WTC11 (cell line): ENCODE measurements around the gene ALLC.

Source experiments
- ESRRA ChIP-seq: sonication (generic); formaldehyde crosslinking; IDR thresholded peaks from 2 replicates; pipeline ENCODE4 v1.8.1; 2022; ENCODE audit warnings: mild to moderate bottlenecking, missing genetic modification reagents, borderline replicate concordance
- FOXK1 ChIP-seq: sonication (generic); formaldehyde crosslinking; IDR thresholded peaks from 2 replicates; pipeline ENCODE4 v1.8.0; 2022; ENCODE audit warnings: mild to moderate bottlenecking, moderate library complexity, missing genetic modification reagents
- GABPB1 ChIP-seq: sonication (generic); formaldehyde crosslinking; IDR thresholded peaks from 2 replicates; pipeline ENCODE4 v1.8.1; 2023; ENCODE audit warnings: mild to moderate bottlenecking, missing genetic modification reagents
- NR3C1 ChIP-seq: sonication (generic); formaldehyde crosslinking; conservative IDR thresholded peaks from 2 replicates; pipeline ENCODE4 v1.8.1; 2023; ENCODE audit warnings: low read depth, mild to moderate bottlenecking, missing genetic modification reagents
- TCF7 ChIP-seq: sonication (generic); formaldehyde crosslinking; IDR thresholded peaks from 2 replicates; pipeline ENCODE4 v1.8.0; 2022; ENCODE audit warnings: mild to moderate bottlenecking, low read depth, missing genetic modification reagents, moderate library complexity
- ZNF121 ChIP-seq: sonication (generic); formaldehyde crosslinking; IDR thresholded peaks from 2 replicates; pipeline ENCODE4 v1.8.0; 2023; ENCODE audit warnings: missing genetic modification reagents
- TF ChIP-seq, protein P1 (sequence below): fragments of 200-600 bp; IDR thresholded peaks from 2 replicates; pipeline ENCODE4 v1.8.0; 2022; ENCODE audit warnings: antibody characterized with exemption
- TF ChIP-seq, protein P2 (sequence below): sonication (generic); formaldehyde crosslinking; IDR thresholded peaks from 2 replicates; pipeline ENCODE4 v1.8.1; 2022; ENCODE audit warnings: mild to moderate bottlenecking, moderate library complexity, missing genetic modification reagents
- TF ChIP-seq, protein P3 (sequence below): sonication (generic); formaldehyde crosslinking; IDR thresholded peaks from 2 replicates; pipeline ENCODE4 v1.8.1; 2023; ENCODE audit warnings: mild to moderate bottlenecking, missing genetic modification reagents, borderline replicate concordance
- TF ChIP-seq, protein P4 (sequence below): sonication (generic); formaldehyde crosslinking; IDR thresholded peaks from 2 replicates; pipeline ENCODE4 v1.8.1; 2022; ENCODE audit warnings: low read depth, missing genetic modification reagents, borderline replicate concordance

DNA sequence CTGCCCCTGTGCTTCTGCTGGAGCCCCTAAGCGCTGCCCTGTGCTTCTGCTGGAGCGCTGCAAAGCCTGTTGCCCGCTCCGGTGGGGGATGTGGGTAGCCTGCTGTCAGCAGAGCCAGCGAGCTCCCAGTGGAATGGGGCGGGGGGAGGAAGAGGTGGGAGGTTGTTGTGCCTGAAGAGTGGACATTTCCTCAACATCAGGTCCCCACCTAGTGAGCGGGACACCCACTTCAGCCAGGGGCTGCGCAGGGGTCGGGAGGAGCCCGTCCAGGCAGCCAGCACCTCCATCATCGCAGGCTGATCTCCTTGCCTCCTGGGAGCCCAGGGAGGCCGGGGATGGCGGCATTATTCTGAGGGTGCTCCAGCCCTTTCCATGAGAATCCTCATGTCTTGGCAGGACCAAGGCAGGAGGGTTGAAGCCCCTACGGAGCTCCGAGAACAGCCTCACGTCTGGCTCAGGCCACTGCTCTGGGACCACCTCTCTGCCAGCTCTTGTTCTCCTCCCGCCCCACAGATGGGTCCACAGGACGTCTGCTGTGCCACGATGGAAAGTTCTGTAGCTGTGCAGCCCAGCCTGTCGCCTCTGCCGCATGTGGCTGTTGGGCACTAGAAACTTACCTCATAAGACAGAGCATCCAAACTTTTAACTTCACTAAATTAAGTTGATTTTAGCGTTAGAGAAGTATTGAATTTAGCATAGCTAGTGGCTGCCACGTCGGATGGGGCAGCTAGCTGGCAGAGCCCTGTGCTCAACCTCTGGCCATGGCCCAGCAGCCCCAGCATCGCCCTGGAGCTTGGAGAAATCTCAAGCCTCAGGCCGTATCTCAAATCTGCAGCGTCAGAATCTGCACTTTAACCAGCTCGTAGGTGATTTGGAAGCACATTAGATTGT, 1.9 kb upstream of the ALLC start:
- no peak for TF ChIP-seq FOXK1 (CRISPR knock-in tag)
- no peak for TF ChIP-seq ESRRA (CRISPR knock-in tag)
- TF ChIP-seq, protein P1, sequence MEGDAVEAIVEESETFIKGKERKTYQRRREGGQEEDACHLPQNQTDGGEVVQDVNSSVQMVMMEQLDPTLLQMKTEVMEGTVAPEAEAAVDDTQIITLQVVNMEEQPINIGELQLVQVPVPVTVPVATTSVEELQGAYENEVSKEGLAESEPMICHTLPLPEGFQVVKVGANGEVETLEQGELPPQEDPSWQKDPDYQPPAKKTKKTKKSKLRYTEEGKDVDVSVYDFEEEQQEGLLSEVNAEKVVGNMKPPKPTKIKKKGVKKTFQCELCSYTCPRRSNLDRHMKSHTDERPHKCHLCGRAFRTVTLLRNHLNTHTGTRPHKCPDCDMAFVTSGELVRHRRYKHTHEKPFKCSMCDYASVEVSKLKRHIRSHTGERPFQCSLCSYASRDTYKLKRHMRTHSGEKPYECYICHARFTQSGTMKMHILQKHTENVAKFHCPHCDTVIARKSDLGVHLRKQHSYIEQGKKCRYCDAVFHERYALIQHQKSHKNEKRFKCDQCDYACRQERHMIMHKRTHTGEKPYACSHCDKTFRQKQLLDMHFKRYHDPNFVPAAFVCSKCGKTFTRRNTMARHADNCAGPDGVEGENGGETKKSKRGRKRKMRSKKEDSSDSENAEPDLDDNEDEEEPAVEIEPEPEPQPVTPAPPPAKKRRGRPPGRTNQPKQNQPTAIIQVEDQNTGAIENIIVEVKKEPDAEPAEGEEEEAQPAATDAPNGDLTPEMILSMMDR: no peak
- TF ChIP-seq ZNF121 (CRISPR knock-in tag): no peak
- TF ChIP-seq, protein P2, sequence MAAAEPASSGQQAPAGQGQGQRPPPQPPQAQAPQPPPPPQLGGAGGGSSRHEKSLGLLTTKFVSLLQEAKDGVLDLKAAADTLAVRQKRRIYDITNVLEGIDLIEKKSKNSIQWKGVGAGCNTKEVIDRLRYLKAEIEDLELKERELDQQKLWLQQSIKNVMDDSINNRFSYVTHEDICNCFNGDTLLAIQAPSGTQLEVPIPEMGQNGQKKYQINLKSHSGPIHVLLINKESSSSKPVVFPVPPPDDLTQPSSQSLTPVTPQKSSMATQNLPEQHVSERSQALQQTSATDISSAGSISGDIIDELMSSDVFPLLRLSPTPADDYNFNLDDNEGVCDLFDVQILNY (CRISPR knock-in tag): no peak
- TF ChIP-seq, protein P3, sequence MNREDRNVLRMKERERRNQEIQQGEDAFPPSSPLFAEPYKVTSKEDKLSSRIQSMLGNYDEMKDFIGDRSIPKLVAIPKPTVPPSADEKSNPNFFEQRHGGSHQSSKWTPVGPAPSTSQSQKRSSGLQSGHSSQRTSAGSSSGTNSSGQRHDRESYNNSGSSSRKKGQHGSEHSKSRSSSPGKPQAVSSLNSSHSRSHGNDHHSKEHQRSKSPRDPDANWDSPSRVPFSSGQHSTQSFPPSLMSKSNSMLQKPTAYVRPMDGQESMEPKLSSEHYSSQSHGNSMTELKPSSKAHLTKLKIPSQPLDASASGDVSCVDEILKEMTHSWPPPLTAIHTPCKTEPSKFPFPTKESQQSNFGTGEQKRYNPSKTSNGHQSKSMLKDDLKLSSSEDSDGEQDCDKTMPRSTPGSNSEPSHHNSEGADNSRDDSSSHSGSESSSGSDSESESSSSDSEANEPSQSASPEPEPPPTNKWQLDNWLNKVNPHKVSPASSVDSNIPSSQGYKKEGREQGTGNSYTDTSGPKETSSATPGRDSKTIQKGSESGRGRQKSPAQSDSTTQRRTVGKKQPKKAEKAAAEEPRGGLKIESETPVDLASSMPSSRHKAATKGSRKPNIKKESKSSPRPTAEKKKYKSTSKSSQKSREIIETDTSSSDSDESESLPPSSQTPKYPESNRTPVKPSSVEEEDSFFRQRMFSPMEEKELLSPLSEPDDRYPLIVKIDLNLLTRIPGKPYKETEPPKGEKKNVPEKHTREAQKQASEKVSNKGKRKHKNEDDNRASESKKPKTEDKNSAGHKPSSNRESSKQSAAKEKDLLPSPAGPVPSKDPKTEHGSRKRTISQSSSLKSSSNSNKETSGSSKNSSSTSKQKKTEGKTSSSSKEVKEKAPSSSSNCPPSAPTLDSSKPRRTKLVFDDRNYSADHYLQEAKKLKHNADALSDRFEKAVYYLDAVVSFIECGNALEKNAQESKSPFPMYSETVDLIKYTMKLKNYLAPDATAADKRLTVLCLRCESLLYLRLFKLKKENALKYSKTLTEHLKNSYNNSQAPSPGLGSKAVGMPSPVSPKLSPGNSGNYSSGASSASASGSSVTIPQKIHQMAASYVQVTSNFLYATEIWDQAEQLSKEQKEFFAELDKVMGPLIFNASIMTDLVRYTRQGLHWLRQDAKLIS: no peak
- no peak for TF ChIP-seq GABPB1 (CRISPR knock-in tag)
- TF ChIP-seq NR3C1: no peak
- no peak for TF ChIP-seq TCF7 (CRISPR knock-in tag)
- TF ChIP-seq, protein P4, sequence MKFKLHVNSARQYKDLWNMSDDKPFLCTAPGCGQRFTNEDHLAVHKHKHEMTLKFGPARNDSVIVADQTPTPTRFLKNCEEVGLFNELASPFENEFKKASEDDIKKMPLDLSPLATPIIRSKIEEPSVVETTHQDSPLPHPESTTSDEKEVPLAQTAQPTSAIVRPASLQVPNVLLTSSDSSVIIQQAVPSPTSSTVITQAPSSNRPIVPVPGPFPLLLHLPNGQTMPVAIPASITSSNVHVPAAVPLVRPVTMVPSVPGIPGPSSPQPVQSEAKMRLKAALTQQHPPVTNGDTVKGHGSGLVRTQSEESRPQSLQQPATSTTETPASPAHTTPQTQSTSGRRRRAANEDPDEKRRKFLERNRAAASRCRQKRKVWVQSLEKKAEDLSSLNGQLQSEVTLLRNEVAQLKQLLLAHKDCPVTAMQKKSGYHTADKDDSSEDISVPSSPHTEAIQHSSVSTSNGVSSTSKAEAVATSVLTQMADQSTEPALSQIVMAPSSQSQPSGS: no peak
